PC-3 (cell line): ENCODE measurements around the gene PDX1. TPM values are rescaled to one million over a fixed set of nuclear protein-coding genes. Genes with fewer than 3 reads are reported as not detected.

ENCODE experiments used
- ATAC-seq: fragments of 200-7000 bp; cut with Tn5 transposase; 2 replicates; pipeline ENCODE4 v1.9.1; 2020; ENCODE audit warnings: mild to moderate bottlenecking, moderate library complexity
- BruUV-seq: library from RNA; stranded (reverse); fragments of 400-500 nt; replicated peaks from 2 replicates; lab custom pipeline; 2021; lab: Mats Ljungman, UMichigan
- CTCF ChIA-PET: fragments of 300-600 bp; sonication (Branson Sonifier 250); formaldehyde crosslinking; loops from one replicate; lab custom pipeline; 2022; ENCODE audit warnings: antibody characterized with exemption; lab: Charles Lee
- POLR2A ChIA-PET: fragments of 300-600 bp; sonication (Branson Sonifier 250); formaldehyde crosslinking; loops from one replicate; lab custom pipeline; 2022; ENCODE audit warnings: antibody characterized with exemption; ENCODE audit not compliant: unreplicated experiment; lab: Charles Lee
- DNase-seq: peaks from one replicate; pipeline ENCODE4 v3.0.0-alpha.2; 2015
- H2AFZ ChIP-seq: fragments of 300-600 bp; sonication (generic); 2 replicates; pipeline ENCODE4 v1.6.0; 2016; ENCODE audit warnings: antibody characterized with exemption, low read length
- H3F3A ChIP-seq: fragments of 300-600 bp; sonication (generic); one replicate; pipeline ENCODE4 v1.6.0; 2017; ENCODE audit warnings: antibody characterized with exemption, low read length, control low read depth, mild to moderate bottlenecking; ENCODE audit not compliant: unreplicated experiment
- H3K27ac ChIP-seq: fragments of 300-600 bp; sonication (generic); 2 replicates; pipeline ENCODE4 v1.5.1; 2016; ENCODE audit warnings: mild to moderate bottlenecking, low read length
- H3K27me3 ChIP-seq: fragments of 300-600 bp; sonication (generic); 2 replicates; pipeline ENCODE4 v1.6.1; 2016; ENCODE audit warnings: low read length, mixed read lengths
- H3K36me3 ChIP-seq: fragments of 300-600 bp; sonication (generic); 2 replicates; pipeline ENCODE4 v1.6.1; 2016; ENCODE audit warnings: low read depth, mixed run types, low read length, mixed read lengths
- H3K4me1 ChIP-seq: fragments of 300-600 bp; sonication (generic); 2 replicates; pipeline ENCODE4 v1.5.1; 2016; ENCODE audit warnings: low read length; ENCODE audit not compliant: insufficient read depth
- H3K4me2 ChIP-seq: fragments of 300-600 bp; sonication (generic); 2 replicates; pipeline ENCODE4 v1.6.0; 2016; ENCODE audit warnings: low read length
- H3K4me3 ChIP-seq: fragments of 300-600 bp; sonication (generic); 2 replicates; pipeline ENCODE4 v1.5.1; 2016; ENCODE audit warnings: mild to moderate bottlenecking, low read length, mixed read lengths
- H3K79me2 ChIP-seq: fragments of 300-600 bp; sonication (generic); 2 replicates; pipeline ENCODE4 v1.6.1; 2017; ENCODE audit warnings: low read length, mixed read lengths
- H3K9ac ChIP-seq: fragments of 300-600 bp; sonication (generic); 2 replicates; pipeline ENCODE4 v1.6.0; 2016; ENCODE audit warnings: mild to moderate bottlenecking, low read length
- H3K9me2 ChIP-seq: fragments of 300-600 bp; sonication (generic); replicated peaks from 2 replicates; pipeline ENCODE4 v1.6.1; 2016; ENCODE audit warnings: mixed run types, low read length, mixed read lengths
- H3K9me3 ChIP-seq: fragments of 300-600 bp; sonication (generic); 2 replicates; pipeline ENCODE4 v1.6.1; 2016; ENCODE audit warnings: low read length, mixed read lengths
- H4K20me1 ChIP-seq: fragments of 300-600 bp; sonication (generic); 2 replicates; pipeline ENCODE4 v1.6.1; 2016; ENCODE audit warnings: low read length, mixed read lengths
- EZH2 ChIP-seq: fragments of 300-600 bp; sonication (generic); IDR thresholded peaks from one replicate; pipeline ENCODE4 v1.6.1; 2017; ENCODE audit warnings: antibody characterized with exemption, mild to moderate bottlenecking, low read length; ENCODE audit not compliant: unreplicated experiment
- EZH2phosphoT487 ChIP-seq: fragments of 300-600 bp; sonication (generic); IDR thresholded peaks from 2 replicates; pipeline ENCODE4 v1.6.1; 2018; ENCODE audit warnings: mild to moderate bottlenecking, antibody characterized with exemption, low read length, borderline replicate concordance
- intact Hi-C: fragments of 100-400 bp; cut with micrococcal nuclease; formaldehyde crosslinking; loops from 2 replicates; pipeline ENCODE4 v1.9.0; 2023
- total RNA-seq: library from RNA; depleted of rRNA; stranded (reverse); fragments of >200 nt; gene quantifications from 2 replicates; pipeline ENCODE4 v1.2.3, GENCODE V29; 2014
- TF ChIP-seq, protein P1 (sequence below): fragments of 300-600 bp; sonication (generic); conservative IDR thresholded peaks from 2 replicates; pipeline ENCODE4 v1.5.1; 2017; ENCODE audit warnings: antibody characterized with exemption, low read depth, mild to moderate bottlenecking, low read length

PDX1 gene
- total RNA-seq, 1 experiment from 2014 or later, result not detected

DNA sequence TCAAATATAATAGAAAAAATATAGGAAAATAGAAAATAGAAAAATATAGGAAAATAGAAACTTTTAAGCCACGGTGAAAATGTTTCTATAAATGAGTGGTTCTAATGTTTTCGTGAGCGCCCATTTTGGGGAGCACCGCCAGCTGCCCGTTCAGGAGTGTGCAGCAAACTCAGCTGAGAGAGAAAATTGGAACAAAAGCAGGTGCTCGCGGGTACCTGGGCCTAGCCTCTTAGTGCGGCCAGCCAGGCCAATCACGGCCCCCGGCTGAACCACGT, 204 bp upstream of the PDX1 start:
- Histone ChIP-seq H3K27me3 (0 out of 2 replicates have a peak, but pooled peaks cover 6% of the 10 kb centered on the region), H2AFZ (no peak overlapping the region), H3K36me3 (no peaks in the 10 kb centered on the region), H3K79me2 (no peaks in the 10 kb centered on the region), H3F3A (no peaks in the 10 kb centered on the region), H3K4me1 (peaks cover 12% of the 10 kb centered on the region), H3K4me2 (peak overlapping the region; percentile 99; the same call in 1 of the 2 replicates), H3K9me3 (no peaks in the 10 kb centered on the region), H4K20me1 (no peaks in the 10 kb centered on the region), H3K9me2 (no peaks in the 10 kb centered on the region), H3K27ac (no peak overlapping the region), H3K9ac (no peak overlapping the region), H3K4me3 (no peak overlapping the region)
- ATAC-seq (no peak), DNase-seq (no peak)
- intact Hi-C loops, result no loop called here
- POLR2A ChIA-PET, result no interaction called here
- TF ChIP-seq EZH2 (no peak), EZH2phosphoT487 (no peak)
- TF ChIP-seq, protein P1, sequence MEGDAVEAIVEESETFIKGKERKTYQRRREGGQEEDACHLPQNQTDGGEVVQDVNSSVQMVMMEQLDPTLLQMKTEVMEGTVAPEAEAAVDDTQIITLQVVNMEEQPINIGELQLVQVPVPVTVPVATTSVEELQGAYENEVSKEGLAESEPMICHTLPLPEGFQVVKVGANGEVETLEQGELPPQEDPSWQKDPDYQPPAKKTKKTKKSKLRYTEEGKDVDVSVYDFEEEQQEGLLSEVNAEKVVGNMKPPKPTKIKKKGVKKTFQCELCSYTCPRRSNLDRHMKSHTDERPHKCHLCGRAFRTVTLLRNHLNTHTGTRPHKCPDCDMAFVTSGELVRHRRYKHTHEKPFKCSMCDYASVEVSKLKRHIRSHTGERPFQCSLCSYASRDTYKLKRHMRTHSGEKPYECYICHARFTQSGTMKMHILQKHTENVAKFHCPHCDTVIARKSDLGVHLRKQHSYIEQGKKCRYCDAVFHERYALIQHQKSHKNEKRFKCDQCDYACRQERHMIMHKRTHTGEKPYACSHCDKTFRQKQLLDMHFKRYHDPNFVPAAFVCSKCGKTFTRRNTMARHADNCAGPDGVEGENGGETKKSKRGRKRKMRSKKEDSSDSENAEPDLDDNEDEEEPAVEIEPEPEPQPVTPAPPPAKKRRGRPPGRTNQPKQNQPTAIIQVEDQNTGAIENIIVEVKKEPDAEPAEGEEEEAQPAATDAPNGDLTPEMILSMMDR, result no peak
- CTCF ChIA-PET, result interaction anchor here (0.7 kb wide), 1 partner anchor 949 kb away, joined by 4 read pairs; no protein-coding TSS in a partner anchor
- no TSS peak for BruUV-seq

DNA sequence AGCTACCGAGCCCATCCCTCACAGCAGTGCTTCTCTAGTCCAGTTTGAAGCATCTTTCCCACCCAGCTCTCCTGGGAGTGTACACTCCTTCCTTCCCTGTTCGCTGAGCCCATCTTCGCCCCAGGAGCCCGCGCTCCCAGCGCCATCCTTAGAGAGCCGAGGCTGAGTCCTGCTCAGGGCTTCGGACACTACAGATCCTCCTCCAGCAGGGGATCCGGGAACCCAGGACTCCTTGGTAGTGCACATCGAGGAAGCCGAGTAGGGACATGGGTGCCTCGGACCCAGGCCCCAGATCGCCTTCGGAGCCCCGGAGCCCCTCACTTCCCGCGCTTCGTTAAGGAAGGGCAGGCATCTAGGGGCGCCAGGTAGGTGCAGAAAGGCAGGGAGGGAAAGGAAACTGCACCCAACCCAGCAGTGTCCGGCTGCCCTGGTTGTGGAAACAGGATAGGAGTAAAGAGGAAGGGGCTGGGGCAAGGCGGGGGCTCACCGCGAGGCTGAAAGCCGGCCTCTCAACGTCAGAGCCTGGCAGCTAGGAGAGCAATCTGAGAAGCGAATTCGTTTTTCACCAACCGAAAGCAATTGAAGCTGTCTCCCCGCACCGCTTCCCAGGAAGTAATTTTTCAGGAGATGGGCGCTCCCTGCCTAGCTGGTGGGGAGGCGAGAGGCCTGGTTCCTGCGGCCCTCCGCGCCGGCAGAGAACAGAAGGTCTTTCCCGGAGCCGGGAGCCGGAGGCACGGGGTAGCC, 1.0 kb downstream of the PDX1 start:
- Histone ChIP-seq H3K4me1 (peaks cover 3% of the 10 kb centered on the region), H2AFZ (peak overlapping the region; percentile 95), H4K20me1 (no peaks in the 10 kb centered on the region), H3K9ac (peak overlapping the region; percentile 31; the same call in 1 of the 2 replicates), H3F3A (no peaks in the 10 kb centered on the region), H3K36me3 (no peaks in the 10 kb centered on the region), H3K4me3 (peak overlapping the region; percentile 76), H3K27me3 (peaks cover 11% of the 10 kb centered on the region; the same call in 1 of the 2 replicates), H3K9me3 (no peaks in the 10 kb centered on the region), H3K9me2 (no peaks in the 10 kb centered on the region), H3K4me2 (peak overlapping the region; percentile 99), H3K79me2 (no peaks in the 10 kb centered on the region), H3K27ac (no peak overlapping the region)
- ChIA-PET POLR2A (no interaction called here), CTCF (no interaction called here)
- no TSS peak for BruUV-seq
- TF ChIP-seq, protein P1, result no peak
- TF ChIP-seq EZH2phosphoT487 (no peak), EZH2 (no peak)
- DNase-seq, result peak; percentile 26
- ATAC-seq, result peak; percentile 70
- intact Hi-C loops, result no loop called here

- peak; percentile 31 for ATAC-seq
- Histone ChIP-seq H2AFZ (peak overlapping the region; percentile 95), H3K36me3 (no peaks in the 10 kb centered on the region), H3F3A (no peaks in the 10 kb centered on the region), H3K27me3 (peaks cover 17% of the 10 kb centered on the region), H3K9me2 (no peaks in the 10 kb centered on the region), H3K79me2 (no peaks in the 10 kb centered on the region), H3K4me1 (no peaks in the 10 kb centered on the region), H3K9me3 (no peaks in the 10 kb centered on the region), H3K4me2 (peak overlapping the region; percentile 99), H3K4me3 (peak overlapping the region; percentile 76), H4K20me1 (no peaks in the 10 kb centered on the region), H3K27ac (no peak overlapping the region), H3K9ac (peak overlapping the region; percentile 31; the same call in 1 of the 2 replicates)
- no TSS peak for BruUV-seq
- POLR2A ChIA-PET, result no interaction called here
- intact Hi-C loops, result no loop called here
- TF ChIP-seq, protein P1, result no peak
- no peak for TF ChIP-seq EZH2phosphoT487
- TF ChIP-seq EZH2, result no peak
- CTCF ChIA-PET, result no interaction called here
- no peak for DNase-seq
Observed at GRCh38 chr13:27921421-27921960, 1.7 kb downstream of the PDX1 start.
